IMR-90 (cell line): ENCODE measurements around the gene NFIX. TPM values are rescaled to one million over a fixed set of nuclear protein-coding genes. Genes with fewer than 3 reads are reported as not detected.

ENCODE experiments used
- ATAC-seq: fragments of 200-7000 bp; cut with Tn5 transposase; 2 replicates; pipeline ENCODE4 v1.9.1; 2020; ENCODE audit warnings: low read depth, mild to moderate bottlenecking, moderate library complexity
- BruUV-seq: library from RNA; stranded (reverse); fragments of 400-500 nt; replicated peaks from 2 replicates; lab custom pipeline; 2021; lab: Mats Ljungman, UMichigan
- CTCF ChIA-PET: fragments of 300-600 bp; formaldehyde crosslinking; extraction: SDS; loops from one replicate; lab custom pipeline; 2021; ENCODE audit warnings: antibody characterized with exemption; lab: Yijun Ruan, JAX
- POLR2A ChIA-PET: fragments of 300-600 bp; sonication (Branson Sonifier 250); formaldehyde crosslinking; loops from one replicate; lab custom pipeline; 2022; ENCODE audit warnings: antibody characterized with exemption; ENCODE audit not compliant: unreplicated experiment; lab: Charles Lee
- DNase-seq: peaks from one replicate; pipeline ENCODE4 v3.0.0; 2013
- H2AFZ ChIP-seq: replicated peaks from 2 replicates; pipeline ENCODE3; 2013; ENCODE audit warnings: low read length, mild to moderate bottlenecking; ENCODE audit not compliant: poor library complexity
- H2AK5ac ChIP-seq: 2 replicates; pipeline ENCODE4 v1.6.1; 2013; ENCODE audit warnings: low read depth, low read length, inconsistent platforms
- H2AK9ac ChIP-seq: replicated peaks from 2 replicates; pipeline ENCODE3; 2013; ENCODE audit warnings: mild to moderate bottlenecking, low read depth, low read length, moderate library complexity; ENCODE audit not compliant: poor library complexity
- H2BK120ac ChIP-seq: 2 replicates; pipeline ENCODE4 v1.6.1; 2013; ENCODE audit warnings: low read depth, low read length, inconsistent platforms
- H2BK15ac ChIP-seq: 3 replicates; pipeline ENCODE4 v1.6.1; 2013; ENCODE audit warnings: low read depth, low read length, inconsistent platforms
- H2BK20ac ChIP-seq: 2 replicates; pipeline ENCODE4 v1.6.1; 2013; ENCODE audit warnings: low read depth, mild to moderate bottlenecking, inconsistent platforms, low read length, moderate library complexity
- H2BK5ac ChIP-seq: 2 replicates; pipeline ENCODE4 v1.6.1; 2013; ENCODE audit warnings: mild to moderate bottlenecking, low read depth, low read length, inconsistent platforms; ENCODE audit not compliant: poor library complexity, severe bottlenecking
- H3K14ac ChIP-seq: replicated peaks from 2 replicates; pipeline ENCODE4 v1.6.1; 2013; ENCODE audit warnings: low read depth, low read length, inconsistent platforms
- H3K18ac ChIP-seq: 2 replicates; pipeline ENCODE4 v1.6.1; 2013; ENCODE audit warnings: low read depth, low read length, control low read depth
- H3K23ac ChIP-seq: 2 replicates; pipeline ENCODE4 v1.6.1; 2013; ENCODE audit warnings: low read depth, low read length, inconsistent platforms
- H3K27ac ChIP-seq: 2 replicates; pipeline ENCODE4 v1.5.1; 2013; ENCODE audit warnings: mild to moderate bottlenecking, control low read depth, low read length; ENCODE audit not compliant: insufficient read depth
- H3K27me3 ChIP-seq: 2 replicates; pipeline ENCODE4 v1.6.1; 2013; ENCODE audit warnings: low read length; ENCODE audit not compliant: control insufficient read depth, insufficient read depth
- H3K36me3 ChIP-seq: 2 replicates; pipeline ENCODE4 v1.6.1; 2013; ENCODE audit warnings: low read length, mixed read lengths; ENCODE audit not compliant: control insufficient read depth, insufficient read depth
- H3K4ac ChIP-seq: 2 replicates; pipeline ENCODE4 v1.6.1; 2013; ENCODE audit warnings: low read depth, low read length, inconsistent platforms
- H3K4me1 ChIP-seq: 2 replicates; pipeline ENCODE4 v1.6.1; 2013; ENCODE audit warnings: low read length, mixed read lengths; ENCODE audit not compliant: control insufficient read depth, insufficient read depth
- H3K4me2 ChIP-seq: 2 replicates; pipeline ENCODE4 v1.6.1; 2013; ENCODE audit warnings: low read depth, mild to moderate bottlenecking, control low read depth, low read length, moderate library complexity
- H3K4me3 ChIP-seq: 2 replicates; pipeline ENCODE4 v1.5.1; 2013; ENCODE audit warnings: low read depth, mild to moderate bottlenecking, control low read depth, low read length, moderate library complexity; ENCODE audit not compliant: insufficient read depth
- H3K56ac ChIP-seq: 2 replicates; pipeline ENCODE4 v1.6.1; 2013; ENCODE audit warnings: low read length, inconsistent platforms; ENCODE audit not compliant: insufficient read depth; ENCODE audit errors: extremely low read depth
- H3K79me1 ChIP-seq, 2 experiments: 2 replicates each; pipeline ENCODE4 v1.6.1; 2013; ENCODE audit warnings: low read length in 2 of 2, inconsistent platforms in 1 of 2, low read depth in 1 of 2
- H3K9ac ChIP-seq: 2 replicates; pipeline ENCODE4 v1.6.1; 2013; ENCODE audit warnings: low read depth, low read length, control low read depth
- H3K9me1 ChIP-seq: 2 replicates; pipeline ENCODE4 v1.6.1; 2013; ENCODE audit warnings: low read length, inconsistent platforms; ENCODE audit not compliant: insufficient read depth
- H3K9me3 ChIP-seq: 2 replicates; pipeline ENCODE4 v1.6.1; 2013; ENCODE audit warnings: low read length; ENCODE audit not compliant: control insufficient read depth, insufficient read depth
- H4K20me1 ChIP-seq: 2 replicates; pipeline ENCODE4 v1.6.1; 2013; ENCODE audit warnings: low read length, inconsistent platforms; ENCODE audit not compliant: insufficient read depth
- H4K5ac ChIP-seq: 2 replicates; pipeline ENCODE4 v1.6.1; 2013; ENCODE audit warnings: mild to moderate bottlenecking, low read depth, low read length, control low read depth
- H4K8ac ChIP-seq, 2 experiments: 2 replicates each; pipeline ENCODE4 v1.6.1; 2013; ENCODE audit warnings: low read depth in 2 of 2, low read length in 2 of 2, control low read depth in 1 of 2, inconsistent platforms in 1 of 2
- H4K91ac ChIP-seq: 2 replicates; pipeline ENCODE4 v1.6.1; 2013; ENCODE audit warnings: low read depth, low read length, inconsistent platforms; ENCODE audit not compliant: insufficient read depth
- BHLHE40 ChIP-seq: fragments of 150-350 bp; IDR thresholded peaks from 2 replicates; pipeline ENCODE4 v1.6.1; 2016; ENCODE audit warnings: mild to moderate bottlenecking, low read depth, low read length
- CEBPB ChIP-seq: IDR thresholded peaks from 2 replicates; pipeline ENCODE4 v1.6.1; 2012; ENCODE audit warnings: low read depth, low read length, improper control_type of control experiment
- CHD1 ChIP-seq: IDR thresholded peaks from 2 replicates; pipeline ENCODE4 v1.6.1; 2012; ENCODE audit warnings: low read depth, low read length, improper control_type of control experiment
- FOS ChIP-seq: fragments of 150-350 bp; IDR thresholded peaks from 2 replicates; pipeline ENCODE4 v1.6.1; 2016; ENCODE audit warnings: low read depth, low read length
- MAFK ChIP-seq: IDR thresholded peaks from 2 replicates; pipeline ENCODE4 v1.6.1; 2012; ENCODE audit warnings: low read depth, low read length, improper control_type of control experiment
- MAZ ChIP-seq: IDR thresholded peaks from 2 replicates; pipeline ENCODE4 v1.6.1; 2012; ENCODE audit warnings: low read depth, mild to moderate bottlenecking, low read length, improper control_type of control experiment, moderate library complexity, borderline replicate concordance
- MXI1 ChIP-seq: IDR thresholded peaks from 2 replicates; pipeline ENCODE4 v1.6.1; 2012; ENCODE audit warnings: low read depth, mild to moderate bottlenecking, low read length, moderate library complexity, borderline replicate concordance
- NFE2L2 ChIP-seq: fragments of 150-350 bp; IDR thresholded peaks from 2 replicates; pipeline ENCODE4 v1.6.1; 2016; ENCODE audit warnings: low read depth, mild to moderate bottlenecking, low read length
- POLR2A ChIP-seq: IDR thresholded peaks from 2 replicates; pipeline ENCODE4 v1.6.1; 2012; ENCODE audit warnings: mild to moderate bottlenecking, low read depth, low read length
- RAD21 ChIP-seq: IDR thresholded peaks from 2 replicates; pipeline ENCODE4 v1.6.1; 2012; ENCODE audit warnings: low read length, improper control_type of control experiment
- RCOR1 ChIP-seq: IDR thresholded peaks from 2 replicates; pipeline ENCODE4 v1.6.1; 2012; ENCODE audit warnings: mild to moderate bottlenecking, low read length, improper control_type of control experiment; ENCODE audit not compliant: insufficient replicate concordance
- RFX5 ChIP-seq: IDR thresholded peaks from 2 replicates; pipeline ENCODE4 v1.8.0; 2012; ENCODE audit warnings: low read depth, mild to moderate bottlenecking, low read length, moderate library complexity
- SMC3 ChIP-seq: fragments of 150-350 bp; IDR thresholded peaks from 2 replicates; pipeline ENCODE4 v1.6.1; 2016; ENCODE audit warnings: low read depth, mild to moderate bottlenecking, antibody characterized with exemption, low read length, moderate library complexity
- WGBS, 2 experiments: methylation state at CpG; one replicate each; pipeline versions ENCODE4 v1.1.5 to v1.1.7; 2013; ENCODE audit warnings: missing lambda C conversion rate in 2 of 2; ENCODE audit not compliant: insufficient read length in 1 of 2; ENCODE audit errors: extremely low coverage in 2 of 2; 5-methylcytosine and 5-hydroxymethylcytosine counted together
- dilution Hi-C: fragments of 300-500 bp; cut with HindIII; formaldehyde crosslinking; loops from one replicate; pipeline ENCODE4 v1.14.3; 2018; ENCODE audit warnings: low sequenced_read_pairs; ENCODE audit not compliant: unreplicated experiment
- in situ Hi-C: fragments of 300-500 bp; cut with MboI; formaldehyde crosslinking; loops from 3 replicates; pipeline ENCODE4 v1.14.3; 2019; ENCODE audit warnings: low sequenced_read_pairs, inconsistent platforms, mixed read lengths
- intact Hi-C: fragments of 100-400 bp; cut with micrococcal nuclease; formaldehyde crosslinking; loops from 2 replicates; pipeline ENCODE4 v1.10.0; 2022
- polyA plus RNA-seq, 3 experiments: library from polyadenylated mRNA; depleted of rRNA; stranded (reverse); fragments of >200 nt; gene quantifications; 2 replicates each; pipeline ENCODE4 v1.2.3, GENCODE V29; 2012; ENCODE audit warnings: low replicate concordance in 1 of 3
- total RNA-seq: library from RNA; depleted of rRNA; stranded (reverse); fragments of >200 nt; gene quantifications from 2 replicates; pipeline ENCODE4 v1.2.3, GENCODE V29; 2012
- TF ChIP-seq, protein P1 (sequence below): conservative IDR thresholded peaks from 2 replicates; pipeline ENCODE4 v1.5.1; 2012; ENCODE audit warnings: mild to moderate bottlenecking, low read depth, low read length, improper control_type of control experiment
- TF ChIP-seq, protein P2 (sequence below): fragments of 150-350 bp; IDR thresholded peaks from 2 replicates; pipeline ENCODE4 v1.6.1; 2016; ENCODE audit warnings: low read depth, mild to moderate bottlenecking, low read length, moderate library complexity, borderline replicate concordance
- TF ChIP-seq, protein P3 (sequence below): fragments of 150-350 bp; IDR thresholded peaks from 2 replicates; pipeline ENCODE4 v1.6.1; 2017; ENCODE audit warnings: mild to moderate bottlenecking, antibody characterized with exemption, low read length, low read depth

NFIX gene
- total and polyA plus RNA-seq, 2 of the 4 experiments (the other 2 are of a cell fraction) = 10.2 to 47.7 TPM

DNA sequence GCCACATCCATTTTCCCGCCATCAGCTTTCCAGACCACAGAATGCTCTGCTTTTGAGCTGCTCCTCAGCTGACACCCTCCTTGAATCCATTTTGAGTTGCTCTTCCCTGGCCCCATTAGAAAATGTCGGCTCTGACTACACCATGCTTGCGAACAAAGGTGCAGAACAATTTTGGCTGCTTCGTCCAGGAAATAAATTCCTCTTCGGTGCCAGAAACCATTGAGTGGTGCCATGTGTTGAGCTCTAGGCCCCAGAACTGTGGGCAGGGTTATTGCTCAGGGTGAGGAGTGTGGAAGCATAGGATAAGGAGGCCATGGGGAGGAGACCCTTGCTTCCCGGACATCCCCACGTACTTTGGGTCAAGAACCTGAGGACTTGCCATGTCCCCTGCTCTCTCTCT, 52.1 kb downstream of the NFIX start:
- Histone ChIP-seq H4K91ac (no peak overlapping the region), H3K18ac (no peak overlapping the region), H3K27me3 (no peaks in the 10 kb centered on the region), H3K9me1 (peaks cover 46% of the 10 kb centered on the region), H3K9ac (no peak overlapping the region), H4K20me1 (peaks cover 30% of the 10 kb centered on the region), H3K36me3 (peaks cover 28% of the 10 kb centered on the region), H4K8ac (no peak overlapping the region), H2AK5ac (no peak overlapping the region), H2BK20ac (no peak overlapping the region), H3K56ac (no peak overlapping the region), H3K4ac (no peak overlapping the region), H3K79me1 (peaks cover 54 to 97% of the 10 kb centered on the region in 2 experiments), H2AFZ (no peak overlapping the region), H4K5ac (no peak overlapping the region), H2BK15ac (no peak overlapping the region), H3K9me3 (no peaks in the 10 kb centered on the region), H2AK9ac (no peak overlapping the region), H3K14ac (no peak overlapping the region), H2BK120ac (no peak overlapping the region), H3K4me2 (no peak overlapping the region), H2BK5ac (no peak overlapping the region), H3K27ac (no peak overlapping the region), H3K4me3 (no peak overlapping the region), H3K23ac (no peak overlapping the region), H3K4me1 (peaks cover 36% of the 10 kb centered on the region)
- POLR2A ChIA-PET = no interaction called here
- intact Hi-C loops = no loop called here
- WGBS, 2 experiments = 87% methylated on average over 4 of the region's 7 CpGs; no CpG with 5 or more reads in 1 of the 2 experiments
- dilution Hi-C loops = no loop called here
- DNase-seq (no peak), ATAC-seq (no peak)
- CTCF ChIA-PET = interaction anchor here (1.0 to 1.9 kb wide), 2 partner anchors 14 to 82 kb away, joined by 3 to 4 read pairs; no protein-coding TSS in a partner anchor
- TF ChIP-seq RAD21 (no peak), CEBPB (no peak), MAFK (no peak), FOS (no peak), BHLHE40 (no peak), NFE2L2 (no peak), SMC3 (no peak), POLR2A (no peak), RFX5 (no peak), CHD1 (no peak), RCOR1 (no peak), MAZ (no peak), MXI1 (no peak)
- TF ChIP-seq, protein P1, sequence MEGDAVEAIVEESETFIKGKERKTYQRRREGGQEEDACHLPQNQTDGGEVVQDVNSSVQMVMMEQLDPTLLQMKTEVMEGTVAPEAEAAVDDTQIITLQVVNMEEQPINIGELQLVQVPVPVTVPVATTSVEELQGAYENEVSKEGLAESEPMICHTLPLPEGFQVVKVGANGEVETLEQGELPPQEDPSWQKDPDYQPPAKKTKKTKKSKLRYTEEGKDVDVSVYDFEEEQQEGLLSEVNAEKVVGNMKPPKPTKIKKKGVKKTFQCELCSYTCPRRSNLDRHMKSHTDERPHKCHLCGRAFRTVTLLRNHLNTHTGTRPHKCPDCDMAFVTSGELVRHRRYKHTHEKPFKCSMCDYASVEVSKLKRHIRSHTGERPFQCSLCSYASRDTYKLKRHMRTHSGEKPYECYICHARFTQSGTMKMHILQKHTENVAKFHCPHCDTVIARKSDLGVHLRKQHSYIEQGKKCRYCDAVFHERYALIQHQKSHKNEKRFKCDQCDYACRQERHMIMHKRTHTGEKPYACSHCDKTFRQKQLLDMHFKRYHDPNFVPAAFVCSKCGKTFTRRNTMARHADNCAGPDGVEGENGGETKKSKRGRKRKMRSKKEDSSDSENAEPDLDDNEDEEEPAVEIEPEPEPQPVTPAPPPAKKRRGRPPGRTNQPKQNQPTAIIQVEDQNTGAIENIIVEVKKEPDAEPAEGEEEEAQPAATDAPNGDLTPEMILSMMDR = no peak
- TF ChIP-seq, protein P2, sequence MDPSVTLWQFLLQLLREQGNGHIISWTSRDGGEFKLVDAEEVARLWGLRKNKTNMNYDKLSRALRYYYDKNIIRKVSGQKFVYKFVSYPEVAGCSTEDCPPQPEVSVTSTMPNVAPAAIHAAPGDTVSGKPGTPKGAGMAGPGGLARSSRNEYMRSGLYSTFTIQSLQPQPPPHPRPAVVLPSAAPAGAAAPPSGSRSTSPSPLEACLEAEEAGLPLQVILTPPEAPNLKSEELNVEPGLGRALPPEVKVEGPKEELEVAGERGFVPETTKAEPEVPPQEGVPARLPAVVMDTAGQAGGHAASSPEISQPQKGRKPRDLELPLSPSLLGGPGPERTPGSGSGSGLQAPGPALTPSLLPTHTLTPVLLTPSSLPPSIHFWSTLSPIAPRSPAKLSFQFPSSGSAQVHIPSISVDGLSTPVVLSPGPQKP = no peak
- TF ChIP-seq, protein P3, sequence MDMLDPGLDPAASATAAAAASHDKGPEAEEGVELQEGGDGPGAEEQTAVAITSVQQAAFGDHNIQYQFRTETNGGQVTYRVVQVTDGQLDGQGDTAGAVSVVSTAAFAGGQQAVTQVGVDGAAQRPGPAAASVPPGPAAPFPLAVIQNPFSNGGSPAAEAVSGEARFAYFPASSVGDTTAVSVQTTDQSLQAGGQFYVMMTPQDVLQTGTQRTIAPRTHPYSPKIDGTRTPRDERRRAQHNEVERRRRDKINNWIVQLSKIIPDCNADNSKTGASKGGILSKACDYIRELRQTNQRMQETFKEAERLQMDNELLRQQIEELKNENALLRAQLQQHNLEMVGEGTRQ = no peak
- in situ Hi-C loops = no loop called here
- BruUV-seq = no TSS peak
